RWPE2 (cell line): Measurements from ENCODE around the gene ROPN1L.
"Not testable (repeated sequence)": the region's sequence is repeated elsewhere in the genome, so short reads cannot be mapped to it uniquely, and the experiment has no call there.

Source experiments
- ATAC-seq: fragments of 200-7000 bp; cut with Tn5 transposase; 3 replicates; pipeline ENCODE4 v1.9.1; 2021; ENCODE audit warnings: low read depth
- DNase-seq: peaks from one replicate; pipeline ENCODE4 v3.0.0-alpha.2; 2020; ENCODE audit warnings: low spot score
- H3K27ac ChIP-seq: fragments of 450-650 bp; 2 replicates; pipeline ENCODE4 v1.5.1; 2017; ENCODE audit warnings: mild to moderate bottlenecking; ENCODE audit not compliant: poor library complexity, severe bottlenecking
- H3K27me3 ChIP-seq: fragments of 250-450 bp; sonication (Bioruptor Pico); 2 replicates; pipeline ENCODE4 v1.5.1; 2021; ENCODE audit warnings: mild to moderate bottlenecking, moderate library complexity; ENCODE audit not compliant: insufficient read depth, poor library complexity, severe bottlenecking
- H3K36me3 ChIP-seq: fragments of 250-450 bp; sonication (Bioruptor Pico); 2 replicates; pipeline ENCODE4 v1.5.1; 2020; ENCODE audit warnings: low read depth, mild to moderate bottlenecking, moderate library complexity
- H3K4me1 ChIP-seq: fragments of 250-450 bp; sonication (Bioruptor Pico); 2 replicates; pipeline ENCODE4 v1.5.1; 2021; ENCODE audit warnings: mild to moderate bottlenecking, moderate library complexity; ENCODE audit not compliant: insufficient read depth, poor library complexity, severe bottlenecking
- H3K4me3 ChIP-seq: fragments of 250-450 bp; sonication (Bioruptor Pico); 2 replicates; pipeline ENCODE4 v1.5.1; 2021; ENCODE audit warnings: mild to moderate bottlenecking, moderate library complexity; ENCODE audit not compliant: severe bottlenecking
- H3K9me3 ChIP-seq: fragments of 250-450 bp; sonication (Bioruptor Pico); 2 replicates; pipeline ENCODE4 v1.5.1; 2021; ENCODE audit warnings: mild to moderate bottlenecking, moderate library complexity; ENCODE audit not compliant: severe bottlenecking
- TF ChIP-seq, protein P1 (sequence below): fragments of 450-650 bp; IDR thresholded peaks from one replicate; pipeline ENCODE4 v1.5.1; 2017; ENCODE audit warnings: mild to moderate bottlenecking, moderate library complexity; ENCODE audit not compliant: poor library complexity, severe bottlenecking

ROPN1L gene

DNA sequence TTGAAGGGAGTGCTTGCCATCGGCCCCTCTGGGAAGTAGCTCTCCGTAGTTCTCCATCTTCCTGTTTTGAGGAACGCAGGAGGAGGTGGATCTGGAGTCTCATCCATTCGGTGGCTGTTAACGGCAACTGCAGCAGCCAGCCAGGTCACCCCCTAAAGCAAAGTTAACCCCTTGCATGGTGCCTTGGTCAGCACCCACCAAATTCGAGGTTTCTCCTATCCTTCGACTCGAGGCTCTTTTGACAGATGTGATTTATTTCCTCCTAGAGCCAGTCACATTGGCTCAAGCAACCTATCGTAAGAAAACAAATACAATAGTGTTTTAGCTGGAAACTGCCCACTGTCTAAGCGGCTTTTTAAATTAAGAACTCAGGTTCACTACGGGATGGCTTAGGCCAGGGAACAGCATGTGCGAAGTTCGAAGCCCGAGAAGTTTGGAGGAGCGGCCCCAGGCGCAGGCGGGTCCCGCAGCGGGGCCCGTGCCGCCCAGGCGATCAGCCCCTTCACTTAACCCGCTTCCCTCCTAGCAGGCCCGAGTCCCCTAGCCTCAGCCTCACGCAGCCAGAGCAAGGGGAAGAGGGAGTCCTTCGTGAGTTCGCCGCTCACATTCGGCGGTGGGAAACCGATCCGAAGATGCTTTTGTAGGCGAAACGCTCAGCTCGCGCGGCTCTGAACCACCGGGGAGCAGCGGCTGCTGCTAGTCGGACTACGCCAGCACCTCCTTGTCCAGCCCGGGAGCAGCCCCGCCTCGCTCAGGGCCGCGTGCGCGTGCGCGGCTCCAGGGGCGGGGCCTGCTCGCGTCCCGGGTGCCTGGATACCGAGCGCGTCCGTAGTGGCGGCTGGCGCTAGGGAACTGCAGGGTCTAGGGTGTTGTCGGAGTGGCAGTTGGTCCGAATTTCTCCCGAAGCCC lies at the start of gene ROPN1L:
ROPN1L (plus strand) TSS at position 797 of the 909 bp plus-strand sequence. CDS start 289 bp downstream, outside the sequence.
- DNase-seq (peak; percentile 91), ATAC-seq (peak; percentile 96)
- TF ChIP-seq, protein P1, sequence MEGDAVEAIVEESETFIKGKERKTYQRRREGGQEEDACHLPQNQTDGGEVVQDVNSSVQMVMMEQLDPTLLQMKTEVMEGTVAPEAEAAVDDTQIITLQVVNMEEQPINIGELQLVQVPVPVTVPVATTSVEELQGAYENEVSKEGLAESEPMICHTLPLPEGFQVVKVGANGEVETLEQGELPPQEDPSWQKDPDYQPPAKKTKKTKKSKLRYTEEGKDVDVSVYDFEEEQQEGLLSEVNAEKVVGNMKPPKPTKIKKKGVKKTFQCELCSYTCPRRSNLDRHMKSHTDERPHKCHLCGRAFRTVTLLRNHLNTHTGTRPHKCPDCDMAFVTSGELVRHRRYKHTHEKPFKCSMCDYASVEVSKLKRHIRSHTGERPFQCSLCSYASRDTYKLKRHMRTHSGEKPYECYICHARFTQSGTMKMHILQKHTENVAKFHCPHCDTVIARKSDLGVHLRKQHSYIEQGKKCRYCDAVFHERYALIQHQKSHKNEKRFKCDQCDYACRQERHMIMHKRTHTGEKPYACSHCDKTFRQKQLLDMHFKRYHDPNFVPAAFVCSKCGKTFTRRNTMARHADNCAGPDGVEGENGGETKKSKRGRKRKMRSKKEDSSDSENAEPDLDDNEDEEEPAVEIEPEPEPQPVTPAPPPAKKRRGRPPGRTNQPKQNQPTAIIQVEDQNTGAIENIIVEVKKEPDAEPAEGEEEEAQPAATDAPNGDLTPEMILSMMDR = no peak
- H3K9me3 ChIP-seq = no peaks in the 10 kb centered on the region
- peaks cover 4% of the 10 kb centered on the region for H3K4me1 ChIP-seq
- no peaks in the 10 kb centered on the region for H3K27me3 ChIP-seq
- no peak within 1 kb of the TSS for H3K27ac ChIP-seq
- peak within 1 kb of the TSS; percentile 47 for H3K4me3 ChIP-seq
- H3K36me3 ChIP-seq = peaks cover 12% of the 10 kb centered on the region

DNA sequence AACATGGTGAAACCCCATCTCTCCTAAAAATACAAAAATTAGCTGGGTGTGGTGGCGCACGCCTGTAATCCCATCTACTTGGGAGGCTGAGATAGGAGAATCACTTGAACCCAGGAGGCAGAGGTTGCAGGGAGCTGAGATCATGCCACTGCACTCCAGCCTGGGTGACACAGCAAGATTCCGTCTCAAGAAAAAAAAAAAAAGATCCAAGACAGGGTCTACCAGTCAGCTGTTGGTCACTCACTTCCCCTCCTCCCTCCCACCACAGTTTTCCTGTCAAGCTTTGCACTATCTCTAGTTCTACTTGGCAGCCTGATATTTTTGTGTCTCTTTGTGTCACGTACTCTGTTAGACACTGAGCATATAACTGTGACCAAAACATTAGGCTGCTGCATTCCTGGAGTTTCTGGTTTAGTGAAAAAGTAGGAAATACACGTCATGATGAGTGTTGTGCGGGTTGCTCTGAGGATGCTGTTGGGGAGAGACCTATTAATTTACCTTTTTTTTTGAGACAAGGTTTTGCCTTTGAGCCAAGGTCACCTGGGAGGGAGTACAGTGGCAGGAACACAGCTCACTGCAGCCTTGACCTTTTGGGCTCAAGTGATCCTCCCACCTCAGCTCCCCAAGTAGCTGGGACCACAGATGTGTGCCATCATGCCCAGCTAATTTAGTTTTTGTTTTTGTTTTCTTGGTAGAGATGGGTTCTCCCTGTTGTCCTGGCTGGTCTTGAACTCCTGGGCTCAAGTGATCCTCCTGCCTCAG lies 48.9 kb upstream of the ROPN1L start:
- not testable (repeated sequence) for H3K4me3 ChIP-seq, H3K27ac ChIP-seq, ATAC-seq, H3K27me3 ChIP-seq, DNase-seq, H3K4me1 ChIP-seq, H3K9me3 ChIP-seq
- peaks cover 99% of the 10 kb centered on the region for H3K36me3 ChIP-seq

DNA sequence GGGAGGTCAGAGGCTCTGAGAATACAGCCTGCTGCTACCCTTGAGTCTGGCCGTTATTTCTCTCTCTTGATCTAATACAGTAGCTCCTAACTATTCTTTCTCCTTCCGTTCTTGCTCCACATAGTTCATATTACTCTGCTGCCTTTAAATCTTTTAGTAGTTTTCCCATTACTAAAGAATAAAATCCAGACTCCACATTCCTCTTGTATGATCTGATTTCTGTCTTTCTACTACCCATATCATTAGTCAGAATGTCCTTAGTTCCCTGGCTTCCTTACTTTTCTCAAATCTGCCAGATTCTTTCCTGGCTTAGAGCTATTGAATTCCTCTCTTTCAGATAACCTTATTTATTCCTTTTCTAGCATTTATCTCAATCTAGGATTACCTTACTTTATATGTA lies 48.2 kb upstream of the ROPN1L start:
- Histone ChIP-seq H3K27ac (no peak overlapping the region), H3K9me3 (no peaks in the 10 kb centered on the region), H3K27me3 (no peaks in the 10 kb centered on the region), H3K36me3 (peaks cover 99% of the 10 kb centered on the region), H3K4me1 (no peaks in the 10 kb centered on the region), H3K4me3 (no peak overlapping the region)
- TF ChIP-seq, protein P1 = no peak
- DNase-seq = no peak
- no peak for ATAC-seq

DNA sequence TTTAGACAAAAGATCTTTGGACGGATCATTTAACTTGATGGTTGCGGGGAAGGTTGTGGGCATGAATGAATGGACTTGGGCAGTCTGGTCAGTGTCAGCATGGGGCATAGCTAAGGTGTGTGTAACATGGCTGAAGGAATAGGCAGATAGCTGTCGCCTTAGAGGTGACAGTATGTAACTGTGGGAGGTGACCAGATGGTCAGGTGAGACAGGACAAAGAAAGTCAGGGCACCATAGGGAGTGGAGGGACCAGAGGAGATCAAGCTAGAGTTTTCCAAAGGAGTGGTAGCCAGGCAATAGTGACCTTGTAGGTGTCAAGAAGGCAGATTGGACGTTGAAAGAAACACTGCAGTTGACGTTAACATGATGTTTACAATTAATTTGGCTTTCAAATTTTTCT lies 45.1 kb upstream of the ROPN1L start:
- Histone ChIP-seq H3K27me3 (no peaks in the 10 kb centered on the region), H3K4me3 (no peak overlapping the region), H3K4me1 (no peaks in the 10 kb centered on the region), H3K36me3 (peaks cover 99% of the 10 kb centered on the region), H3K27ac (no peak overlapping the region), H3K9me3 (no peaks in the 10 kb centered on the region)
- DNase-seq = no peak
- TF ChIP-seq, protein P1 = no peak
- no peak for ATAC-seq

DNA sequence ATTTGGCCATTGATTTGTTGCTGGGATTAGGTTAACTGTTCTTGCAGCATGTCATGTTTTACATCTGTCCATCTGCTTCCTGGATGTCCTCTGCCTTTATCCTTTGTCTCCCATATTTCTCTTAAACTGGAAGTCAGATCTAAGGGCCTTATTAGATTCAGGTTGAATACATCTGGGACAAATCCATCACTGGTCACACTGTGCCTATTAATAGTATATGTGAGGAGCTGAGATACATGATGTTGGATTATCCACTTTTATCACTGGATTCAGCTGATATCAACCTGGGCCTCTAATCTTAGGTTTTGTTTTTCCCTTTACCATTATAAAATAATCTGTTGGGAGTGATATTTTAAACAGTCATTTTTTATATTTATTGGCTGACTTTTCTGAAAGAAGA lies 41.8 kb upstream of the ROPN1L start:
- Histone ChIP-seq H3K36me3 (peaks cover 99% of the 10 kb centered on the region), H3K4me3 (no peak overlapping the region), H3K4me1 (no peaks in the 10 kb centered on the region), H3K27ac (no peak overlapping the region), H3K27me3 (no peaks in the 10 kb centered on the region), H3K9me3 (no peaks in the 10 kb centered on the region)
- no peak for DNase-seq
- no peak for ATAC-seq
- TF ChIP-seq, protein P1 = no peak
